ENCODE data around the gene KIRREL1.

DNA sequence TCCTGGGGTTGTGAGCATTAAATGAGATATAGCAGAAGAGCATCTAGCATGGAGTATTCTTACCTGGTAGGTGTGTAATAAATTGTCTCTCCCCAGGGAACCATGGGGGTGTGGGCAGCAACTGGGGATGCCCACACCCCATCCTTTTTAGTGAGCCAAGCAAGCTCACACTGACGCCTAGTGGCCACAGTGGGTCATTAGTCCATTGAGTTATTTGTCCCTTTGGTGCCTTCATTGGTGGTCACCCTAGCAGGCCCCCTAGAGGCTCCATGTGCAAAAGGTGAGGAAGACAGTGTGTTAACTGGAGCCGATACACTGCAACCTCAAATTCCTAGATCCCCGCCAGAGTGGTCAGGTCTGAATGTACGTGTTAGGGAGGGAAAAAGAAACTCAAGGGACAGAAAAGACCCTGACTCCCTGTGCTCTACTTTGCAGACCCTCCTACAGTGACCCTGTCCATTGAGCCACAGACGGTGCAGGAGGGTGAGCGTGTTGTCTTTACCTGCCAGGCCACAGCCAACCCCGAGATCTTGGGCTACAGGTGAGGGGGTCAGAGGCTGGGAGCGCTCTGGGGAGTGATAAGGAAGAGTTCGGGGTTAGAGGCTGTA lies 94.0 kb downstream of the KIRREL1 start:
- TF ChIP-seq, protein P1, sequence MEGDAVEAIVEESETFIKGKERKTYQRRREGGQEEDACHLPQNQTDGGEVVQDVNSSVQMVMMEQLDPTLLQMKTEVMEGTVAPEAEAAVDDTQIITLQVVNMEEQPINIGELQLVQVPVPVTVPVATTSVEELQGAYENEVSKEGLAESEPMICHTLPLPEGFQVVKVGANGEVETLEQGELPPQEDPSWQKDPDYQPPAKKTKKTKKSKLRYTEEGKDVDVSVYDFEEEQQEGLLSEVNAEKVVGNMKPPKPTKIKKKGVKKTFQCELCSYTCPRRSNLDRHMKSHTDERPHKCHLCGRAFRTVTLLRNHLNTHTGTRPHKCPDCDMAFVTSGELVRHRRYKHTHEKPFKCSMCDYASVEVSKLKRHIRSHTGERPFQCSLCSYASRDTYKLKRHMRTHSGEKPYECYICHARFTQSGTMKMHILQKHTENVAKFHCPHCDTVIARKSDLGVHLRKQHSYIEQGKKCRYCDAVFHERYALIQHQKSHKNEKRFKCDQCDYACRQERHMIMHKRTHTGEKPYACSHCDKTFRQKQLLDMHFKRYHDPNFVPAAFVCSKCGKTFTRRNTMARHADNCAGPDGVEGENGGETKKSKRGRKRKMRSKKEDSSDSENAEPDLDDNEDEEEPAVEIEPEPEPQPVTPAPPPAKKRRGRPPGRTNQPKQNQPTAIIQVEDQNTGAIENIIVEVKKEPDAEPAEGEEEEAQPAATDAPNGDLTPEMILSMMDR (IDR thresholded peaks at IDR 0.05): peak; percentile 80 to 88 (median 83)
- TF ChIP-seq EP300 (IDR thresholded peaks at IDR 0.05): no peak
- peak in 1 of 2 donors; percentile 16 for TF ChIP-seq POLR2AphosphoS5 (IDR thresholded peaks at IDR 0.05)

Data from esophagus muscularis mucosa (tissue), 4 donors.